ENCODE results near the gene PTH1R.

GRCh38 chr3:46847744-46848143 lies 29.8 kb upstream of the PTH1R start:
- TF ChIP-seq POLR2A (IDR thresholded peaks at IDR 0.05), result no peak
- TF ChIP-seq CTCF (IDR thresholded peaks at IDR 0.05), result no peak
- TF ChIP-seq POLR2AphosphoS5 (IDR thresholded peaks at IDR 0.05), result no peak
- TF ChIP-seq EP300 (IDR thresholded peaks at IDR 0.05), result no peak

Data from upper lobe of left lung (tissue), 4 donors.